ENCODE measurements around the gene MCIDAS.

GRCh38 chr5:55276771-55277170, 49.7 kb upstream of the MCIDAS start:
- TF ChIP-seq, protein P1, sequence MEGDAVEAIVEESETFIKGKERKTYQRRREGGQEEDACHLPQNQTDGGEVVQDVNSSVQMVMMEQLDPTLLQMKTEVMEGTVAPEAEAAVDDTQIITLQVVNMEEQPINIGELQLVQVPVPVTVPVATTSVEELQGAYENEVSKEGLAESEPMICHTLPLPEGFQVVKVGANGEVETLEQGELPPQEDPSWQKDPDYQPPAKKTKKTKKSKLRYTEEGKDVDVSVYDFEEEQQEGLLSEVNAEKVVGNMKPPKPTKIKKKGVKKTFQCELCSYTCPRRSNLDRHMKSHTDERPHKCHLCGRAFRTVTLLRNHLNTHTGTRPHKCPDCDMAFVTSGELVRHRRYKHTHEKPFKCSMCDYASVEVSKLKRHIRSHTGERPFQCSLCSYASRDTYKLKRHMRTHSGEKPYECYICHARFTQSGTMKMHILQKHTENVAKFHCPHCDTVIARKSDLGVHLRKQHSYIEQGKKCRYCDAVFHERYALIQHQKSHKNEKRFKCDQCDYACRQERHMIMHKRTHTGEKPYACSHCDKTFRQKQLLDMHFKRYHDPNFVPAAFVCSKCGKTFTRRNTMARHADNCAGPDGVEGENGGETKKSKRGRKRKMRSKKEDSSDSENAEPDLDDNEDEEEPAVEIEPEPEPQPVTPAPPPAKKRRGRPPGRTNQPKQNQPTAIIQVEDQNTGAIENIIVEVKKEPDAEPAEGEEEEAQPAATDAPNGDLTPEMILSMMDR (optimal IDR thresholded peaks at IDR 0.05 in 1 of 3, IDR thresholded peaks at IDR 0.05 in 1 of 3, conservative IDR thresholded peaks at IDR 0.05 in 1 of 3; ENCODE audit: extremely low read depth in 1 of 3, insufficient read depth in 2 of 3, low read length in 3 of 3) = no peak
- no peak for TF ChIP-seq EZH2 (IDR thresholded peaks at IDR 0.05; ENCODE audit: low read length)

Data from keratinocyte (primary cell).